Stromal cell of bone marrow (primary cell): Measurements from ENCODE around the gene TSC1.

ENCODE experiments used
- DNase-seq: peaks from one replicate; pipeline ENCODE4 v3.0.0-alpha.2; 2012; ENCODE audit warnings: low read depth

Gene TSC1

GRCh38 chr9:132888151-132888550 is 56.3 kb downstream of the TSC1 start:
- DNase-seq, result no peak

DNA sequence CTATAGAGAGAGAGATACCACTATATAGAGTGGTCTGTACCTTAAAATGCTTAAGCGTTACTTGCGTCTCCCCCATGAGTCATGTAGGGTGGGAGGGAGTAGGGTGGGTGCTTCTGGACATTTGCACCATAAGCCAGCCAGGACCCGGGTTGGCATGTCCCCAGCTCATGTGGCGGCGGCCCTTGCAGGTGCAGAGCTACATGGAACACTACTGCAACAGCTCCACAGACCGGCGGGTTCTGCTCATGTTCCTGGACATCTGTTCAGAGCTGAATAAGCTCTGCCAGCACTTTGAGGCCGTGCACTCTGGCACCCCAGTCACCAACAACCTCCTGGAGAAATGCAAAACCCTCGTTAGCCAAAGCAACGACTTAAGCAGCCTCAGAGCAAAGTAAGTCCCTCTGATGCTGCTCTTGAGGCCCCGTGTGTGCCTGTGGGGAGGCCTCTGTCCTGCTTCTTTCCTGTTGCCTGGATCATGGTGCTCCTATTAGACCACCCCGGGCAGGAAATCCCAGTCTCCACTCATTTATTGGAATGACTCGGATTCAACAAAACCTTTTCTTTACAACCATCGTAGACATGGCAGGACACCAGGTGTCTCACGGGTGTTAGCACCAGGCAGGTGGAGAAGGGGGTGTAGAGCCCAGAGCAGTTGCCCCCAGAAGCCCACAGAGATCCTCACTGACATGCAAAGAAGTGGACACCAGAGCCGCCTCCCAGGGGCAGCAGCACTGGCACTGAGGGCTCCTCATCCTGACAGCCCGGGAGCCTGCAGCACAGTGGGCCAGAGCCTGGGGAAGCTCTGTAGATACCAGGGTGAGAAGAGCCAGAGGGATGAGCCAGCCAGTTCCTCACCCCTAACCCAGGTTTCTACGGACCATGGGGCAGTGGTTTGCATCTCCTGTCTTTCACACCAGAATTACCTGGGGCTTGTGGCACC is 57.0 kb downstream of the TSC1 start:
- no peak for DNase-seq

DNA sequence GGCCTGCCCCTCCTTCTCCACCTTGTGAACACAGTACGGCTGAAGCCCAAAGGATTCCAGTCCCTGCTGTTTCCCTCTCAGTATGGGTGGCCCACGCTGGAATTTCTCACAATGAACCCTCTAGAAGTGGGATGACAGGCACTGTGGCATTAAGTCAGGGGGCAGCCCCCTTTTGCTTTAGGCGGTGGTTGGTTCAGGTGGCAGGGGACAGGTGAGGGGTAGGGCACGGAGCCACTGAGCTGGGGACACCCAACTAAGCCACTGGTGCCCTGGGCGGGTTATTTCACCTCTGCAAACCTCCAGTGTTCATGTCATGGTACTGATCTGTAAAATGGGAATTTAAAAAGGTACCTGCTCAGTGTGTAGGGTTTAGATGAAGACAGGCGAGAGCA is 58.1 kb downstream of the TSC1 start:
- no peak for DNase-seq

DNA sequence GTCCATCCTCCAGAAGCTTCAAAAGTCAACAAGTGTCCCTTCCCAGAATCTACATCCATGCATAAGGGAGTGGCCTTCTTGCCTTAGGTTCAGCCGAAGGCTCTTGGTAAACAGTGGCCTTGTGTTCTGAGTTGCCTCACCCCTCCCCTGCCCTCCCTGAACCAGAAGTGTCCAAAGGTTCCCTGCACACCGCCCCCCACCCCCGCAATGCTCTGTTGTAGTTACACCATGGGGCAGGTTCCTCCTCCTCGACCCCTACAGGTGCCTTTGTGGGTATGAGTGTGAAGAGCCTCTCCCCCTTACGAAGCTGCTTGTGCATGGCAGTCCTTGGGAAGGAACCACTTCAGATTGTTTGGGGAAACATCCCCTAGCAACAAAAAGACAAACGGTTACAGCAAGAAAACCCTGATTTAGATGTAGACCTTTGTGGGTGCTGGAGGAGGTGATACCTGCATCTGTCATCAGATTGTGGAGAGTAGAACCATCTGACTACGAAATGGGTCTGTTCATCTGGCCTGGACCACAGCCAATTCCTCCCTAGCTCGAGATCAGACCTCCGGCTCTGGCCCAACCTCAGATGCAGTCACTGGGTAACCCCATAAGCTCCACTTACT is 58.6 kb downstream of the TSC1 start:
- no peak for DNase-seq

DNA sequence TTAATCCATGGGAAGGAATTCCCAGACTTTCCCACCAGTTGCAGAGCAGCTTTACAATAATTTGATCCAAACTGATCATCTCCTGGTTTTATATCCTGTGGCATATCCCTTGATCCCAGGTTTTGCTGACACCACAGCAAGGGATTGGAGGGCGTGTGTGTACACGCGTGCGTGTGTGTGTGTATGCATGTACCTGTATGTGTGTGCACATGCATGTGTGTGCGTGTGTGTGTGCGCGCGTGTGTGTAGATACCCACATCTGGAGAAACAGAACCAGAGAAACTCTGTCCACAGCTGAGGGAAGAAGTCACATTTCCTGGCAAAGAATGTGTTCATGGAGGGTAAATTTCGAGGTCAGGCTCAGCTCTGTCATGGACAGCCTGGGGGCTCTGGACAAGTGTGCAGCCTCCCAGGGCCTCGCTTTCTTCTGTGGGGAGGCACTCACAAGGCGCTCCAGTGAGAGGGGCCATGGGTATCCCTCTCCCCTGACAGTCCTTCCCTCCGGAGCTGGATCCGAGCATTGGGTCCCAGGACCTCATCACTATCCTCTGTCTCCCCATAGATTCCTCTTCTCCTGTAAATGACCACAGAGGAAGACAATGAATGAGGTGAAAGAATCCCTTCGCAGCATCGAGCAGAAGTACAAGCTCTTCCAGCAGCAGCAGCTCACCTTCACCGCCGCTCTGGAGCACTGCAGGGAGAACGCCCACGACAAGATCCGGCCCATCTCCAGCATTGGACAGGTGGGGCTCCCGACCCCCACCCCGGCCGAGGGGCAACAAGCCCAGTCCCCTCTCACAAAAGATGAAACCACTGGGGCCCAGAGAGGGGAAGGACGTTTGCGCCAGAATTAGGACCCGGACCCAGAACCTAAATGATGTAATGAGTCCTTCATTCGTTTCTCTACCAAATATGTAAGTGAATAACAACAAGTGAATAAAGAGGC is 60.8 kb downstream of the TSC1 start:
- no peak for DNase-seq

- no peak for DNase-seq
Measured at GRCh38 chr9:132882616-132883015, 61.8 kb downstream of the TSC1 start.

DNA sequence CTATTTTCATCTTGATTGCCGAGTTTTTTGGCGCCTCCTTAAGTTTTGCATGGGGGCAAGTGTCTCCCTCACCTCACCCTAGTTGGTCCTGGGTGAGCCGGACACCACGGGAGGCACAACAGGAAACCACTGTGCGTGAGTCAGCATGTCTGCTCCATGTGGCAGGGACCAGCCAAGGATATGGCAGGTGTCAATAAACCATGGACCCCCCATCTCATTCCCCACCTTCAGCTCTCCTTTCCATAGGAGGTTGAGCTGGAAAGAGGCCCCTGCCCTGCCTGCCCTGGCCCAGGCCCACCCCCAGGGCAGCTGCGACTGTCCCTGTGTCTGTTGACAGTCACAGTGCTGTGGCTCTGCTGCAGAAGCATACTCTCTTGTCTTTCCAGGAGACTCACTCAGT is 62.6 kb downstream of the TSC1 start:
- no peak for DNase-seq

- no peak for DNase-seq
Measured at GRCh38 chr9:132880324-132880661, 64.1 kb downstream of the TSC1 start.

DNA sequence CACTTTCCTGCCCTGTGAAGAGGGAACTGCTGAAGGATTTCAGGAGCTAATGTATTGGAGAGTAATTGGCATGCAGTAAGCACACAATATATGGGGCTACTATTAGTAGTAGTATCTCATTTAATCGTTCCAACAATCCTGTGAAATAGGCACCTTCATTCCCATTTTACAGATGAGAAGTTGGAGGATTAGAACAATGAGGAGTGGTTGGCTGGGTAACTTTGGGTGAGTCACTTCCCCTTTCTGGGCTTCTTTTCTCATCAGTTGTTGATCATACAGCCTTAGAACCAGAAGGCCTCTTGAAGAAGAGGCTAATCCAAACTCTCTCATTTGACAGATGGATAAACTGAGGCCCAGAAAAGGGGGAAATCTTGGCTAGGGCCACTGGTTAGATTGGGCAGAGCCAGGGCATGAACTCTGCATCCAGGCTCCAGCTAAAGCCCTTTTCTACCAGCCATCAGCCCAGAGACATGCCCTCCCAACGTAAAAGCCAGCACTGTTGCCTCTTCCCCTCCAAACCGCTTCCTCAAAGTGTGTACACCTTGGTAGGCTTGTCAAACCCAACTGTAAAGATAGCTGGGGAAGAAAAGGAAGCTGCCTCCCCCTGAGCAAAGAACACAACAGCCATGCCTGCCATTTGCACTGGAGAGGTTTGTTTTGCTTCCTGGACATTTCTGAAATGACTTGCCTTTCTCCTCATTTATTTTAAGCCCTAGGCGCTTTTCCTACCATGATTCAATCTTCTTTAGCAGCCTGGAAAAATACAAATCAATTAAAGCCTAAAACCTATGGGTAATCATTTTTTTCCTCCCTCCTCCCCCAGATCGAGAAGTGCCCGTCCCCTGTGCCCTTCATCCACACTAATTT is 64.7 kb downstream of the TSC1 start:
- DNase-seq, result no peak

GRCh38 chr9:132878695-132879456 is 65.5 kb downstream of the TSC1 start, which contains the start of gene SPACA9:
TSS of gene SPACA9 (plus strand) at chr9:132878898. CDS start at chr9:132883948, 5,050 bp downstream.
- DNase-seq, result peak; percentile 53

DNA sequence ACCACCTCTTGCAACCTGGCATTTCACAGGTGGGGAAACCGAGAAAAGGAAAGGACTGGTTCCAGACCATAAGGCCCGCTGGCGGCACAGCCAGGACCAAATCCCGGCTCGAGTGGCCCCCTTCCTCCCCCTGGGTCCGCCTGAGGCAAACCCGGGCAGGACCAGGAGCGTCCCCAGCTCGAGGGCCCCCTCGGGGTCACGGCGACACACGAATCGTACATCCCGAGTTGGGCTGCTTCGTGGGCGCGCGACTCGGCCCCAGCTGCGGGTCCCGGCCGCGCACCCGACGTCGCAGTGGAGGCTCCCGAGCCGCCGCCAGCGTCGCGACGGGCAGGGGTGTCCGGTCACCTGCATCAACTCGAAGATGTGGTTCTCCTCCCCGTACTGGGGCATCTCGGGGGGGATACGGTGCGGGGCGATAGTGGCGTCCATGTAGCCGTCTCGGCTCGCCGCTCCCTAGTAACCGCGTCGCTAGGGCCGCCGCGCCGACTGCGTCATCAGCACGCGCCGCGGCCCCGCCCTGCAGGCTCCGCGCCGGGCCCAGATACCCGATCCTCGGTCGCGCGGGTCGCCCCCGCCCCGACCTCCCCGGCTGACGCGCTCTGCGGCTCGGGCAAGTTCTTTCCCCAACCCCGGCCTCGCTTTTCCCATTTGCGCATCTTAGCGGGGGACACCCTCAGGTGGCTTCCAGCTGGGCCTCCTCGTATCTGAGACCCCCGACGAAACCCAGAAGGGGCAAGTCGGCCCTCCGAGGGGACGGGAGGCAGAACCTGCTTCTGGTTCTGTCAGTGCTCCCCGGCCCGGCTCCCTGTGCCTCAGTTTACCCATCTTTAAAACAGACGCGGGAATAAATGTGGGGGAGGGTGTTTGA is 66.4 kb downstream of the TSC1 start, which contains the start of gene AK8:
Gene AK8 (minus strand): TSS at position 461 of the 871 bp plus-strand sequence. CDS start 29 bp downstream, at position 432.
- peak; percentile 52 for DNase-seq

DNA sequence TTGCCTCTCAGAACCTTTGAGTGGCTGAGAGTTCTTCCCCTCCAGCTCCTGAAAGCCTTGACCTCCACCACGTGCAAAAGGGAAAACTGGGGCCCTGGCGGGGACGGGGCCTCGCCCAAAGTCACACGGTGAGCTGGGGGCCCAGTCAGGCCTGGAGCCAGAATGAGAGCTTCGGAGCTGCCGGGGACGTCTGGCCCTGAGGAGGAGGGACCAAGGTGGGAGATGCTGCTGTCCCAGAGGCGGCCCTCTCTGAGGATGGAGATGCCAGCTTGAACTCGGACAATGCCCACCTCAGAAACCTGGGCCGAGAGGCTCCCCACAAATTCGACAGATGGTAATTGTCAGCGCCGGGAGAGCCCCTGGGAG is 67.0 kb downstream of the TSC1 start:
- no peak for DNase-seq

DNA sequence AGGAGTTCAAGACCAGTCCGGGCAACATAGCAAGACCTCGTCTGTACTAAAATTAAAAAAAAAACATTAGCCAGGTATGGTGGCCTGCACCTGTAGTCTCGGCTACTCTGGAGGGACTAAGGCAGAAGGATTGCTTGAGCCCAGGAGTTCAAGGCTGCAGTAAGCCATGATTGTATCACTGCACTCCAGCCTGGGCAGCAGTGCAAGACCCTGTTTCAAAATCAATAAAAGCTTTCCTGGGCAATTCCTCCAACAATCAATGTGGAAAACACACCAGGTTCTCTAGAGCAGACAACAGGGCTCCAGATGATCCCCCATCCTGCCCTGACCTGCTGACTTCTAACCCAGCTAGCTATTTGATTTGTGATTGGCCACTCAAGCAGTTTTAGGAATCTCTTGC is 67.6 kb downstream of the TSC1 start:
- no peak for DNase-seq

DNA sequence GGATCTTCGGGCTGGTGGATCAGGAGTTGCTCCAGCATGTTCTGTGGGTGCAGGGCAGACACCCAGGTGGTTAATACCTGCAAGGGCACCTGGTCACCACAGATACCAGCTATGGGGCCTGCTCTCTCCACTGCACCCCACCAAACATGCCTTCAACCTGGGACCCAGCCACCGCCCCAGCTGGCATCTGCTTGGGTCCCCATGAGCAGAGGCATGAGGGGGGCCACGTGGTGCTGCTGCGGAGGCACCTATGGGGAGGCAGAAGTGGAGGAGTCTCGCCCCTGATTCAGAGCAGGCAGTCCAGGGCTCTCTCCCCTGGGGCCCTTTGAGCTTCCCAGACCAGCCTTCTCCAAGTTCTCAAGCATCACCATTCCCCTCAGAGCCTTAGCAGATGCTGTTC is 69.3 kb downstream of the TSC1 start:
- DNase-seq, result no peak

GRCh38 chr9:132873403-132873802 is 71.0 kb downstream of the TSC1 start:
- DNase-seq, result no peak

- no peak for DNase-seq
Measured at GRCh38 chr9:132869266-132869665, 75.2 kb downstream of the TSC1 start.

GRCh38 chr9:132866898-132867297 is 77.5 kb downstream of the TSC1 start:
- DNase-seq, result no peak

DNA sequence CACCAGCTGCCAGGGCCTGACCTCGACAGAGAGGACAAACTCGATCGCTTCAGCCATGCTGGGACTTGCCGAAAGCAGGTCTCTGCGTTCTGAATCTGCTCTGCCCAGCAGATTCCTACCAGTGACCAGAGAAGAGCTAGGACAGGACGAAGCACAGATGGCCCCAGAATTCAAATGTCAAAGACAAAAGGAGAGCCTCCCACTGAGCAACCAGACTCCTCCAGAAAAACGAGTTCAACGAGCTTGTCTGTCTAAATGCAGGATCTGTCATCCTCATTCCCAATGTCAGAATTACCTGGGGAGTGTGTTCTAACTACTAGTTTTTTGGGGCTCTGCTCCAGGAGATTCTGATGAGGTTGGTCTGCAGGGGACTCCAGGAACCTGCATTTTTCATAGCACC is 79.7 kb downstream of the TSC1 start:
- DNase-seq, result no peak

GRCh38 chr9:132864277-132864676 is 80.1 kb downstream of the TSC1 start:
- DNase-seq, result no peak

DNA sequence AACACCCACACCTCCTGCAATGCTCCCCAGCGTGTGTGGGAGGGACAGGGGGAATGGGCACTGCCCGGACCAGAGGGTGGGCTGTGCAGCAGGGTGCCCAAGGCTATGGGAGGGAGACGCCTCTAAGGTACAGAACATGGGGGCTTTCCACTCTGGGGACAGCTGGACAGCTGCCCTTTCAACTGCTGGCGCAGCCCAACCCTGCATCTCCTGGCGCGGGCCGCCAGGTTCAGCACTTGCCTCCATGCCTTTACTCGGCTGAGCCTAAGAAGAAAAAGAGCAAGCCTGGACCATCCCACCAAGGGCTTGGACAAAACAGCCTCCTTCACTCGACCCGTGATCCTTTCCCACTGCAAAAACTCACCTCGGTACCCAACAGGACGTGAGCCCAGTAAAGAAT is 81.3 kb downstream of the TSC1 start:
- no peak for DNase-seq
